NCI-H1694 treated with DMSO at 0.1 percent for 48 hours (cell line): ENCODE results near the gene ZFP42.
"Not testable (repeated sequence)": the region's sequence is repeated elsewhere in the genome, so short reads cannot be mapped to it uniquely, and the experiment has no call there.

Source experiments
- DNase-seq: peaks from one replicate; lab custom pipeline; 2025; lab: John Stamatoyannopoulos, UW

ZFP42 gene

DNA sequence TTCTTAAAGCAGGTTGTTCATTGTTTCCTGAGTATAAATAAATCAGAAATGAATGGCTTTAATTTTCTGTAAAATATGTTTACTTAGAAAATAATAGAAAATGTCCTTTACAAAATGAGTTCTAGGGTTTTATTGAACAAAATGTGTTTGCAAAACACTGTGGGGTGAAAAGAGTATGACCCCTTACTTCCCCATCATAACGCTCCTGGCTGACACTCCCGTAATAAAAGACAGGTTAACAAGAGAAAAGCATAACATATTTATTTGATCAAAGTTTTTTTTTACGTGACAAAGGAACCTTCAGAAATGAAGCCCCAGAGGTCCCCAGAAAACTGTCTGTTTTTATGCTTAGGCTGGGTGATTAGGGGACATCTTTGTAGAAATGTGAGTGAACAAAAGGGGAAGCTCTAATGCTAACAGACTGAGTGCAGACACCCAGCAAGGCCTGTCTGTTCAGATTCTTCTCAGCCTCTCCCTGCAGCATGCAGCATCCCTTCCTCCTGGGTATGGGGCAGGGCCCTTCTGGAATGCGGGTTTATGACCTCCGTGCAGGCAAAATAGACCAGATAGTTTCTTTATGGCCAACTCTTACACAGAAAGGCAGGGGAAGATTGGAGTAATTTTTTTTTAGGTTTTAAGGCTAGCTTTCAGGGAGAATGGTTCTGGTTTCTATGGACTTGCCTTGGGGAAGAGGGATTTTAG, 26.1 kb downstream of the ZFP42 start:
- no peak for DNase-seq

DNA sequence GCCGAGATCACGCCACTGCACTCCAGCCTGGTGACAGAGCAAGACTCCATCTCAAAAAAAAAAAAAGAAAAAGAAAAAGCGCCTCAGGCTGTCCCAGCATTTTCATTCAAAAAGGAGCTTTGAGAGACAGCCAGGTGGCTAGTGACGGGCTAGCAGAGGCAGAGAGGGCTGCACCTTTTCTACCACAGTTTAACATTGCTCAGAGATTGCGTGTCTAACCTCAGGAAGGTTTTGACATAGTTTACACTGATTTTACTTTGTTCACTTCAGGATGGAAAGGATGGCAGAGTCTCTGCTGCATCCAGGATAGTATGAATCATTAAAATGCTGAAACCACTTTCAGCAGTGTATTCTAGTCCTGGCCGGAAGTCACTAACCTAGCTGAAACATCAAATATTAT, 28.1 kb downstream of the ZFP42 start:
- DNase-seq = no peak

DNA sequence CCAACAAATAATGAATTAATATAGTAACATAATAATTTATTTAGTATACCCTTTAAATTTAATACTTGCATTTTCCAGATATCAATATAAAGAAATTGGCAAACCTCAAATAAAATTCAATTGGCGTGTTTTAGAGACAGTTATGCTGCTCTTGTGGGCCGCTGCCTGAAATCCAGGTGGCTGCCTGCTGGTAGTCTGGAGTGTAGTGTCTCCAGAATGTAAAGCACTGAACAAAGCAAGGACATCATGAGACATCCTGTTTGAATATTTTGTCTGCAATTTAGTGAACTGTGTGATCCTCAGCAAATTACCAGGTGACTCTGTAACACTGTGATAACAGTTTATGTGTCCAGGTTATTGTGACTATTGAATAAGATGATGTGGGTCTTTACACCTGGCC, 29.9 kb downstream of the ZFP42 start:
- no peak for DNase-seq

DNA sequence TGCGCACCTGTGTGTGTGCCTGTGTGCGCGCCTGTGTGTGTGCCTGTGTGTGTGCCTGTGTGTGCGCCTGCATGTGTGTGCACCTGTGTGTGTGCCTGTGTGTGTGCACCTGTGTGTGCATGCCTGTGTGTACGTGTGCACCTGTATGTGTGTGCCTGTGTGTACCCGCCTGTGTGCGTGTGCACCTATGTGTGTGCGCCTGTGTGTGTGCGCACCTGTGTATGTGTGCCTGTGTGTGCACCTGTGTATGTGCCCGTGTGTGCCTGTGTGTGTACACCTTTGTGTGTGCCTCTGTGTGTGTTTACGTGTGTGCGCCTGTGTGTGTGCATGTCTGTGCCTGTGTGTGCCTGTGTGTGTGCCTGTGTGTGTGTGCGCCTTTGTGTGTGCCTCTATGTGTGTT, 33.5 kb downstream of the ZFP42 start:
- DNase-seq = no peak

DNA sequence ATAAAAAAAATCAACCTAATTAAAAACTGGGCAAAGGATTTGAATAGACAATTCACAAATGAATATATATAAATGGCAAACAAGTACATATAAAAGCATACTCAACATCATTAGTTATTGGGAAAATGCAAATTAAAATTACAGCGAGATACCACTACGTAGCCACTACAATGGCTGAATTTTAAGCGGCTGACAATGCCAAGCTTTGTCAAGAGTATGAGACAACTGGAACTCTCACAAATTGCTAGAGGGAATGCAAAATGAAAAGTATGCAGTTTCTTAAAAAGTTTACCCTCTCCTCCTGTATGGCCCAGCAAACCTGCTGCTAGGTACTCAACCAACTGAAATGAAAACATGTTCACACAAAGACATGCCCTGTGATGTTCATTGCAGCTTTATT, 34.8 kb downstream of the ZFP42 start:
- no peak for DNase-seq

DNA sequence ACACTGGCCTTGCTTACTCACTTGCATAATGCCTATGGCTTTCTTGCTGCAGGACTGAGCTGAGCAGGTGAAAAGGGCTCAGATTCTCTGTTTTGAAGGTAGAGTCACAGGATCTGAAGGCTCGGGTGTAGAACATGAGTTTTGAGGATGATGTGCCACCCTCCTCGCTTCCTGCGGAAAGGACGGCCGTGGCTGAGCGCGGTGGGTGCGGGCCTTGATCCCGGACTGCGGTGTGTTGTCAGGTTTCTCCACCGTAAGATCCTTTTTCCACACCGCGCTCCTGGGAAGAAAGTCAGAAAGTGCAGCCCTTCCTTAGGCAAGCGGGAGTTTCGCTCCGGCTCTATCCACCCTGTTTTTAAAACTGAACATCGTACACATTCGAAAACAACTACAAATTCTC, 36.2 kb downstream of the ZFP42 start:
- DNase-seq = no peak

DNA sequence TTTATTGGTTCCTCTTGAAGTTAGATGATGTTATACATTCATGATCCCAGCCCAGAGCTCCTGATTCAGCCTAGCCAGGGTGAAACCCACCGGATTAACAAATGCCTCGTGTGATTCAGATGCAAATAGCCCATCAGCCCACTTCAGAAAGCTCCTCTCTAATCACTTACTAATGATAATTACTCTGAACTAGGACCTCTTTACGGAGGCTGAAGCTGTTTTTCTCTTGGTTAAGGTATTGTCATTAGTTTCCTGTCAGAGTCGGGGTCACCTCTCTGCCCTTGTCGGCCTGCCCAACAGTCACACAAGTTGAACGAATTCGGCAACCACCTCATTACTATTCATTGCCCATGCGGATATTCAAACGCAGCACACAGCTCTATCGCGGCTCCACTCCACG, 36.6 kb downstream of the ZFP42 start:
- DNase-seq = no peak

DNA sequence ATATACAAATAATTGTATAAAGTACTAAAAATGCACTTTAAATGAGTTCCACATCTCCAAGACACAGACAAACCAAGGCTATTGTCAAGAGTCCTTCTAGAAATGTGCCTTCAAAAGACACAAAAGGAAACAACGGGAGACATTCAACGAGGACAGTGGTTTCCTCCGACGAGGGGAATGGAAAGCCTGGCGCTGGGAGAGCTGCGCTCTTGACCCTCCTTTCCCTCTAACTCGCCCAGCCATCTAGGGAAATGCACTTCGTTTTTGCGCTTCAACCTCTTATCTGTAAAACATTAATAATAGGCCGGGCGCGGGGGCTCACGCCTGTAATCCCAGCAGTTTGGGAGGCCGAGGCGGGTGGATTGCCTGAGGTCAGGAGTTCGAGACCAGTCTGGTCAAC, 37.0 kb downstream of the ZFP42 start:
- no peak for DNase-seq

DNA sequence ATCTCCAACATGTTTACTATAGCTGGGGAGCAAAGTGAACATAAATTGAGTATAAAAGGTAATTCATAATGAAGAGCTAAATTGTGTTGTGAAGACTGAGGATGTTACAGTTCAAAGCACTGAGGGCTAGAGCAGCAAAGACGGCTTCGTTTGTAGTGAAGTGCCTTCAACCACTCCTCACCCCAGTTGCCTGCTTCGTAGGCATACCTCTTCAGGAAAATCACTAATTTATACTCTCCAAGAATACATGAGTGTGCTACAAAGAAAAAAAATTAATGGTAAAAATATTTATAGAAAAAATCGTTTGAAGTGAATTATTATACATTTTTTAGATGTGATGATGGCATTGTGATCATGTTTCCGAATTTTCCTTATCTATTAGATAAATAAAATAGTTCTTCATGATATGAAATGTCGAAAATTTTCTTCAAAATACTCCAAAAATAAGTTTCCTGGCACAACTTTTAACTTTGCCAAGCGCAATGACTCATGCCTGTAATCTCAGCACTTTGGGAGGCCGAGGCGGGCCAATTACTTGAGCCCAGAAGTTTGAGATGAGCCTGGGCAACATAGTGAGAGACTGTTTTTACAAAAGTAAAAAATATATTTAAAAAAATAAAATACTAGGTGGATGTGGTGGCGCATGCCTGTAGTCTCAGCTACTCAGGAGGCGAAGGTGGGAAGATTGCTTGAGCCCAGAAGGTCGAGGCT, 41.6 kb downstream of the ZFP42 start:
- DNase-seq = no peak

DNA sequence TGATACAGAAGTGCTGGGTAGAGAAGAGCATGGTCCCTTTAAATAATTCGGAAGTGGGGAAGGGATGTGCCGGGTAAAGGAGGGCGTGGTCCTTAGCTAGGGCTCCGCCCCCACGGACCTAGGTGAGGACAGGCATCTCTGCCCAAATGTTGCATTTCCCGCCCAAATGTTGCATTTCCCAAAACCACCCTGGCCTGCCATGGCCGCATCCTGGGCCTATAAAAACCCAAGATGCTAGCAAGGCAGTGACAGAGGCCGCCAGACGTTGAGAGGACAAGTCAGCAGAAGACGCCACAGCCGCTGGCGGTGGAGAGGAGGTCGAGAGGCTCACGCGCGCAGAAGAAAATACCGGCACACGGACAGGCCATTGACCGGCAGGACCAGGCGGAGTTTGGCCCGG, 46.1 kb downstream of the ZFP42 start:
- DNase-seq = no peak

DNA sequence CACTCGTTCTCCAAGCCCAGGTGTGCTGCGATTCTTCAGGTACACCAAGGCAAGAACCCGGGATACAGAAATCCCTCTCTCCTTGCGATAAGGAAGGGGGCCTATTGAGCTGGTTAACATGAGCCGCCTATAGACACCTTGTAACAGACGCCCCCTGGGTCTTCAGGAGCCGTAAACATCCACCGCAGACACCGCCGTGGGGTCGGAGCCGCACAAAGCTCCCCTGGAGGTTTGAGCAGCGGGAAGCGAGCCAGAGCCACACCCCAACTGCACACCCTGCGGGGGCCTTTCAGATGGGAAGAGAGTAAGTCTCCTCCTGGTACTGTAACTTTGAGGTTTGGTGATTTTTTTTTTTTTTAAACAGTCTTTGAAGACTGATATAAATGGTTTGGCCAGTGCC, 46.6 kb downstream of the ZFP42 start:
- no peak for DNase-seq

DNA sequence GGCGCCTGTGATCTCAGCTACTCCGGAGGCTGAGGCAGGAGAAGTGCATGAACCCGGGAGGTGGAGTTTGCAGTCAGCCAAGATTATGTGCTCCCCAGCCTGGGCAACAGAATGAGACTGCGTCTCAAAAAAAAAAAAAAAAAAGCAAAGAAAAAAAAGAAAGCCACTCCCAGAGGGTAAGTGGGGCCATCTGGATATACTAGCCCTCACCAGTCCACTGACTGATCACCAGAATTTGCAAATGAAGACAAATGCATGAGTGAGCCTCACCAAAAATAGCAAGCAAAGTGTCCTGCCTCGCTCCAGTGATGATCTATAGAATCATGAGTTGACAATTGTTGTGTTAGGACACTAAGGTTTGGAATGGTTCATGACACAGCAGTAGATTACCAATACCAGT, 47.6 kb downstream of the ZFP42 start:
- DNase-seq = no peak

DNA sequence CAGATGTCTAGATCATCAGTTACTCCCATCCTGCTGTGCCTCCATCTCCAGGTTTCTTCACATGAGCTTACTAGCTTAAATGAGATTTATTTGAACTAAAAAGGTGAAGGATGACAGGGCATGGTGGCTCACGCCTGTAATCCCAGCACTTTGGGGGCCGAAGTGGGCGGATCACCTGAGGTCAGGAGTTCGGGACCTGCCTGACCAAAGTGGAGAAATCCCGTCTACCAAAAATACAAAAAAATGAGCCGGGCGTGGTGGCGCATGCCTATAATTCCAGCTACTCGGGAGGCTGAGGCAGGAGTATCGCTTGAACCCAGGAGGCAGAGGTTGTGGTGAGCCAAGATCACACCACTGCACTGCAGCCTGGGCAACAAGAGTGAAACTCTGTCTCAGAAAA, 49.9 kb downstream of the ZFP42 start:
- DNase-seq = not testable (repeated sequence)

DNA sequence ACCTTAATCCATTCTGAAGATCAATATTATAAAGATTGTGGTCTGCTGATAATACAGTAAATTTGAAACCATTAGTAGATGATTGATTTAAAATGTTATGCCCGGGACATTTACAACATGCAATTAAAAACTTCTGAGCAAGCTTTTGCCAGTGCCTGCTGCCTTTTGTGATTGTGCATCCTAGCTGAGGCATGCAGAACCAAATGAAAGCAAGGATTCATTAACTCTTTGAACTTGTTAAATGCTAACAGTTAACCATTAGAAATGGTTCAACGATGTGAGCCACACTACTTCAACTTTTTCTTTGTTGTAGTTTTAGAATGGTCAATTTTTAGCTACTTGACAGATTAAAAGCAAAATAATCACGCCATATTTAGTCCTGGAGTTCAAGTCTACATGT, 51.1 kb downstream of the ZFP42 start:
- no peak for DNase-seq

DNA sequence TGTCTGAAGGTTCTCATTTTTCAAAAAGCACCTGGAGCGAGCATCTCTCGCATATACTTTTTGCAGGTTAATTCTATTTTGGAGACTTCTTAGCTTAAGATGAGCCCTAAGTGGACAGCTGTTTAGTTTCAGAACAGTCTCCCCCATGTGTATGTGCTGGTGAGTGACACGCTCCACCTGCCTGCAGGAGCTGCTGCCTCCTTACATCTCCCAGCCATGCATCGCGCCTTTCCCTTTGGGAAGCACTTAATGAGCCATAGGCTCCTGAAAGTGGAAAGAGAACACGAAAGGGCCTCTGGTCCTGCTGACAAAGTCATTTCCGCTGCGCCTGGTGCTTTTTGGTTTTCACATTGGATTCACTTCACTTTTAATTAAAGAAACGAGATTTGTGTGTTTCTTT, 57.7 kb downstream of the ZFP42 start:
- DNase-seq = no peak
